GM18519 (cell line): ENCODE data around the gene MTOR.

Experiments used
- ATAC-seq: cut with Tn5 transposase; IDR thresholded peaks from one replicate; pipeline ENCODE4 v1.9.1; 2021; ENCODE audit warnings: mild to moderate bottlenecking, moderate library complexity; ENCODE audit not compliant: unreplicated experiment, low FRiP score

Gene MTOR

DNA sequence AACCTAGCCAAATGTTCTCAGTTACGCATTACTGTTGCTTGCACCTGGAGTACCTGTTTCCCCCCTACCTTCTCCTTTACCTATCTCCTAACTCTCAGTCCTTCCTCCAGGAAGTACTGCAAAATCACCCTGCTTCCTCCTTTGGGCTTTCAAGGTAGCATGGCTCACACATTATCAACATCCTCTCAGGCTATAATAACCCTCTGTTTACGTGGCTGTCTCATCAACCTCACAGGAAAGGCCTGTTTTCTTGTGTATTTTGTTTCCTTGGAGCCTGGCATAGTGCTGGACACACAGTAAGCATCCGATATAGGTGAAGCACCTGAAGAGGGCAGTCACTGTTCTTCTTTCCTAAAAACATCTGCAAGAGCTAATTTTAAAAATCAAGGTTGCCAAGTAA, 105.9 kb downstream of the MTOR start:
- no peak for ATAC-seq

DNA sequence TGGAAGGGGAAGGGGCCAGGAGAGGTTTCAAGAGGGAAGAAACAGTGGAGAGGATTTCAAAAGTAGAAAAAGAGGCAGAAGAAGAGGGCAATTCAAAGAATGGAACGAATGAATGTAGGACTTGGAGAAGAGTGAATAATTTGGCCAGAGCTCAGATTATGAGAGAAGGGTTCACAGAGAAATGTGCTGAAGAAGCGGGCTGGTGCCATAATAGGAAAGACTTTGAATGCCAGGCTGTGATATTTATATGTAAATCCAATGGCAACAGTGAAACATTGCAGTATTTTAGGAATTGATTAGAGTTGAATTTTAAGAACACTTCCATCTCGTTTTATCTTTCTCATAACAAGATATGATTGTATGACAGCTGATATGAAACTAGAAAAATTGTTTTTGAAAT, 109.2 kb downstream of the MTOR start:
- no peak for ATAC-seq

DNA sequence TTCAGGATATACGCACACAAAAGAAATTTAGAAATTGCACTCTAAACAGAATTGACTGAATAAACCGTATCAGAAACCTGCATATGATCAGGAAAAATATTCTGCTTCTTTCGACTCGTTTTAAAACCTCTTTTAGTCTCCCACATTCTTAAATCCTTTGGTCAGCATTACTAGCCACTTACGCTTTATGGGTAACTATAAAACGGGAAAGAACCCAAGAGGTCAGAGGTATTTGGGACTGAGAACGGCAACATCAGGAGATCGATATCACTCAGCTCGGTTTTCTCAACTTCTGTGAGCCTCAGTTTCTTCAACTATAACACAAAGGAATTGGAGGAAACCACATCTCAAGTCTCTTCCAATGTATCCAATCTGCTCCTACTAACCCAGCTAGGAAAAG, 109.6 kb downstream of the MTOR start:
- no peak for ATAC-seq

DNA sequence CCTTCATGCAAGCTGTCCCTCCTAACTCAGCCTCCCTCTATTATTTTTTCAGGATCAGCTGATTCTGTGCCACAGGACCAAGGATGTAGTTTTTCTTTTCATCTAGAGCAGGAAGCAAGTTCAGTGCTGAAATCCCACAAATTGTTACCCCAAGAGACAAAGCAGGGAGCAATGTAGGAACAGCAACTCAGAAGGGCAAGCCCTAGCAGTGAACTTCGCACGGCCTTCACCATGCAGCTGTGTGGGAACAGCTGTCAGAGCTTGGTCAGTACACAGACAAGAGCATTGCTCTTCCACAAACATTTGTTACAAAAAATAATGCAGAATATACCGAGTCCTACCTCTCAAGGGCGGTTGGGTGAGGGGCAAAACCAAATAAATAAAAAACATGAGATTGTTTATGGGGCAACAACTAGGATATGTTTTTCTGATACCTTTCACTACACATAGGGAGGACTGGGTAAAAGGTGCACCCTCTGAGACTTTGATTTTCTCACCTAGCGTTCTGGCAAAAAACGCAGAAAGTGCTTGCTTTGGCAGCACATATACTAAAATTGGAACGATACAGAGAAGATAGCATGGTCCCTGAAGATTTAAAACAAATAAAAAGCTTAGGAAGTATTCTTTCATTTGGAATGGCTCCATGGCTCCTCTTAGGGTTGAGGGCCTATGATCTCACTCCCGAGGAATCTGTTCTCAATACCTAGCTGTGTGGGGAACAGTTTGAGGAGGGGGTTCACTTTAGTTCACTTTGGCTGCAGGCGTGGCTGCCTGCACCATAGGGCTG, 110.3 kb downstream of the MTOR start:
- no peak for ATAC-seq

DNA sequence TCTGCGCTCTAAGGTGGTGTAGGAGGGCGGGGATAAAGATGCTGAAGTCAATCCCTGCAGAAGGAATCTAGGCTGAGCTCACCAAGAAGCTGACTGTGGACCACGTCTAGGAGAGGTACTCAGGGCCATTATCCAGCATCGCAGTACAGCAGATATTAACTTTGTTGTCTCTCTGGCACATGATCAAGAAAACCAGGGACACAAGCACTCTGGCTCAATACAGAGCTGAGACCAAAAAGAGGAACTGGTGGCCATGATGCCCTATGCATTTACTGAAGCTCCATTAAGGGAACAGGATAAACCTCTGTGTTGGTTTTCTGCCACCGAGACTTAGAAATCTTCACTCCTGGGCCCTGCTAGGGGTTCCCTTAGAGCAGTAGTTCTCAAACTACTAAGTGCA, 111.2 kb downstream of the MTOR start:
- no peak for ATAC-seq

DNA sequence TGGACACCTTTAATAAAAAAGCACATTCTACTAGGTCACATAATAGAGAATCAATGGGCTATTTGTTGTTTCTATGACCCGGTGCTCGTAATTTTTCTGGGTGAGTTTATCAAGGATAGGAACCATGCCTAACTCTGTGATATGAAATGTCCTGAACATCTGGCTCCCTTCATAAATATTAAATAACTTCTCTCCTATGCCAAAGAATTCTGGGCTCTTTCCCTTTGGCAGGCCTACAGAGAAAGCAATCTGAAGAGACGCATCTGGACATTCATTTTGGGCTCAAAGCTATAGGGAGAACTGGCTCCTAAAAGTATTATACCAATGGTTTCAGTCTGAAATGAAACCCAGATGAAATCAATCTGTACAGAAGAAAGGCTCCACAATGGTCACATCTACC, 112.0 kb downstream of the MTOR start:
- ATAC-seq = no peak

DNA sequence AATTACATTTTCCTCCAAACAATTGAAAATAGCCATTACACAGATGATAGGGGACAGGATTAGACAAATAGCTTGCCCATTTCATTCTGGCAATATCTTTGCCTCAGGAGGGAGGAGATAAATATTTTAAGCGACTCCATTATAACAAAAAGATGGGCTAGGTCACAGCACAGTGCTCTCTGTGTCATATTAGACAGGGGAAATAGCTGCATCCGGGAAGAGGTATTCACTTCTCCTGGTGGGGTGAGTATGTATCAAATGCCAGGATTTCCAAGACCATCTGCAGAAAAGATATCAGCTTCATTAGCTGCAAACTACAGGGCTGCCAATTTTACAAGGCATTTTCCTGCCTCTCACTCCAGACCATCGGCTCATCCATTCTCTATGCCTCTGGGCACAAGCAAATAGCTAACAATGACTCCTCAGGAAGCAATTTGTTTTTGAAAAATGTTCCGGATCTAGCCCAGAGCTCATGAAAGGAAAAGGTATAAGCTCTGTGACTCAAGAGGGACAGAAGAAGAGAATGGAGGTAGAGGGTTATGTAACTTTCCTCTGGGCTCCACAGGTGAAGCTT, 115.1 kb downstream of the MTOR start:
- ATAC-seq = no peak

DNA sequence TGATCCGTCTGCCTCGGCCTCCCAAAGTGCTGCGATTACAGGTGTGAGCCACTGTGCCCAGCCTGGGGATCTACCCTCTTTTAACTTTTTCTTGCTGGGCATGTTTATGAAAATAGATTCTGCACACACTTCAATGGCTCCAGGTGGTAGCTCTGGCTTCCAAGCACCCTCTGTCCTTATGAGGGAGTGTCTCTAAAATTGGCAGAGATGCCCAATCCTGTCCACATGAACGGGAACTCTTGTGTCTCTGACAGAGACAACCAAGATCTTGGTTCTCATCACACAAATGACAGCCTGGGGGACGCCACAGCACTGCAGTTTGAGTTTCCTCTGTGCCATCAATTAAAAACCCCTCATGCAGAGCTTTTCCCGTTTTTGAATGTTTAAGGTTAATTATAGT, 116.6 kb downstream of the MTOR start:
- no peak for ATAC-seq

DNA sequence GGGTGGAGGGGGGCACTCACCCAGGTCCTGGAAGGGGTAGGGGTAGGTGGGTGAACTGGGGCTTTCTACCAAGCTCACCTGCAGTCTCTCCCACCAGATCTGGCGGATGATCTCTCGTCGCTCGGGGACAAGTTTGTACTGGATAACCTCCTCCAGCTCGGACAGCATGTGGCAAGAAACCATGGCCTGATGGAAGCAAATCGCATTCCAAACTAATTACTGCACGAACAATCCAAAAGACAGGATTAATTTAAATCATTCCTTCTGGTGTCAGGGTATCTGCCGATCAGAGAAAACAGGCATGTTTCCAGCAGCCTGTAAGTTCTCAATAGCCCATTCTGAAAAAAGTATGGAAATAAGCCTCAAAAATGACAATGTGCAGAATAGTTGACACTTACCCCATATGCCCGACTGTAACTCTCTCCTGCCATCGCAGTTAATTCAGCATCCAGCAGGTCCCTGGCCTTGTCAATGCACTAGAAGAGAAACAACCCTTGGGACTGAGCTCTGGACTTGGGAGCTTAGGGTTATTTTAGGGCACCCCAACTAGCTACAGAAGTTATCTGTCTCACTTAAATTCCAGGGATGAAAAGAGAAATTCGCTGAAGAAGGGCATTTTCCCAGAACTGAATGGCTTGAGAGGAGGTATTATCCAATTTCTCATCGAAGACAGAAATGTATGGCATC, 117.6 kb downstream of the MTOR start:
- ATAC-seq = no peak

DNA sequence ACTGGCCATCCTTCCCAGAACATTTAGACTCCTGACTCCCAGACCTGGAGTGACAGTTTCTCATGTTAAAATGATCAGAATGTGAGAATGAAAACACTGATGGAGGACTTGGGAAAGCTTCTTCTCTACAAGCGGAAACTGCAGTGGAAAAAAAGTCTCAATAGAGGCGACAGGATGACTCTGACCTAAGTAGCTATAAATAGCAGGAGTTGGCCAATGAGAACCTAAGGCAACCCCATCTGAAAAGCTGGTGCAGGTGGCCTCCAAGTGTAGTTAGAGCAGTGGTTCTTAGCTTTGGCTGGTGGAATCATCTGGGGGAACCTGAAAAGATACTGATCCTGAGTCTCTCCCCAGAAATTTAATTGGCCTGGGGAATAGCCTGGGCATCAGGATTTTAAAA, 118.4 kb downstream of the MTOR start:
- no peak for ATAC-seq

DNA sequence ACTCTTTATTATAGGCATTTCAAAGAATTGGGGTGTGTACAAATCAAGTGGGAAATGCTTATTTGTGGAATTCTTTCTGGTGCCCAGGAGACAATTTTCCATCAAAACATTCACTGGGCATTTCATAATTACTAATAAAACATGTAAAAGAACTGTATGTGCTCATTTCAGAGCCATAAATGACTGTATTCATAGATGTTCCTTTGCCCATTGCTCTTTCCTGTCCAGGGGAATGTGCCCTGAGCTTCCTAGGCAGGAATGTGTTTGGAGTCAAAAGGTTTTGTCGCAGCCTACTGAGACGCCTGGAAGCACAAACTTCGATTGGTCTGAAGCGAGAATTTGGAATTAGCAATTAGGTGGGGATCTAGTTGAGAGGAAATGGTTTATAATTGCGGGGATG, 119.0 kb downstream of the MTOR start:
- ATAC-seq = no peak

DNA sequence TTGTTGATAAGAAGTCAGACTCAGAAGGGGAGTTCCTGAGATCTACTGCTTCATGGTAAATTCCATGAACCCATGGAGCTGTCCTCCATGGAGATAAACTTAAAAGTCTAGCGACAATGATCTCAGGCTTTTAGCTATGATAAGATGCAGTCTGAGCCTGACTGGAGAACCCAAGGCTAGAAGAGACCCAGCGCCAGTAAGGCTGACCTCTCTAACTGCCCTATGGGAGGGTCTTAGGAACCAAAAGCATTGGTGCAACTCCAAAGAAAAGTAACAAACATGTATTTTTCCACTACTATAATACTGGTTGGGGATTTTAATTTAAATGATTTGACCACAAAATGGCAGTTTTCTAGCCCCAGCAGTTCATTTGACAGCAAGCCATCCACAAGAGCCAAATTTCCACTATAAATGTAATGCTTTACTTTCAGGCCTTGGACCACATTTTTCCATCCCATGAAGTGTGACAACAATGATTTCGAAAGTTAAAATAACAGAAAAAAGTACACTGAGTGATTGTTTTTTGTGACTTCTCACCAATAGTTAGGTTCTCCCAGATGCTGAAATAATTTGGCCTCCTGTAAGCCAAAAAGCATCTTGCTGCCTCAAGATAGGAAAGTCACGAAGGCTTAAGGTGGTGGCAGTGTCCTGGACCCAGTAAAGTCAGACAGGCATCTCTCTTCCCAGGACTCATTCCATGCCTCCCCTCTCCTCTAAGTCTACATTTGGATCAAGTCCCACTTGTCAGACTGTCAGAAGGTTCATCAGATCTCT, 119.5 kb downstream of the MTOR start:
- ATAC-seq = no peak

DNA sequence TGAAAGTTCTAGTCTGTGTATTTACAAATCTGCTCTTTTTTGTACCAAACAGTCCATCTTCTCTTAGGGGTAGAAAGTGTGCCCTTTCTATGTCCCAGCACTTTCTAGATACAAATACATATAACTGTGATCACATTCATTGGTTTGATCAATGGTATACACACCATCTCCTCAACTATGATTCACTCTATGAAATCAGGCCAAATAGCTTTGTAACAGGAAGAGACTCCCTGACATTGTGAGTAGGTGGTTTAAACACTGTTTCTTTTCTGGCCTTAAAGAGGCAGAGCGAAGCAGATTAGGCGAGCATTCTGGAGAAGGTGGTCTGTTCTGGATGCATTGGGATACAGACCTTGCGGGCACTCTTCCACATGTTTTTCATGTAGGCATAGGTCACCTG, 123.4 kb downstream of the MTOR start:
- ATAC-seq = no peak

DNA sequence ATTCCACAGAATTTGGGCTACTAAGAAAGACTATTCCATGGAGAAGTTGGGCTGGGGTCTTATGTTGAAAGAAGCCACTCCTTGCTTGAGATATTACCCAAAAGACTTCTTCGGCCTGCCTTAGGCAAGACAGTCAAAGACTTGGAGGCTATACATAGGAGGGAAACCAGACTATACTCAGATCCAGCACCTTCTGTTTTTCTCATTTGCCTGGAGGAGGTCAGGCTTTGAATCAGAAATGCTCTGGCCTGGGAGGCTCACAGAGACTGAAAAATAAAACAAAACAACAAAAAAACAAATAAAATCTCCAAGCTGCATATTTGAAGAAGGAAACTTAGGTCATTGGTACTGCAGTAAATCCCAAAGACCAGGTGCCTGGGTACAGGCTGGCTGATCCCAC, 124.3 kb downstream of the MTOR start:
- ATAC-seq = no peak

DNA sequence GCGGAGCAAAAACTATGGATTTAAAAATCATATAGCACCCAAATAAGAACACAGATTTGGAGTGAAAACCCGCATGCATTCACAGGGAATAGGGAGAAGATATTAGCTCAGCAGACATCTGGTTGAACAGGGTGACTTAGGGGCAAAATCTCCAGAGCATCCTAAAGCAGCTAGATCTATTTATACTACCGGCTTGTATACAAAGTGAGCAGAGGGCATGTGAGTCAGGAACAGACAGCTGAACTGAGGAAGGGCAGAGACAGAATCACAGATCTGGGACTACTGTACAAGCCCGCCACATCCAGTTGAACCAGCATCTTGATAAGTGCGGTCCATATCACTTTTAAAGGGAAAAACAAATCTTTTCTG, 127.5 kb downstream of the MTOR start:
- no peak for ATAC-seq

DNA sequence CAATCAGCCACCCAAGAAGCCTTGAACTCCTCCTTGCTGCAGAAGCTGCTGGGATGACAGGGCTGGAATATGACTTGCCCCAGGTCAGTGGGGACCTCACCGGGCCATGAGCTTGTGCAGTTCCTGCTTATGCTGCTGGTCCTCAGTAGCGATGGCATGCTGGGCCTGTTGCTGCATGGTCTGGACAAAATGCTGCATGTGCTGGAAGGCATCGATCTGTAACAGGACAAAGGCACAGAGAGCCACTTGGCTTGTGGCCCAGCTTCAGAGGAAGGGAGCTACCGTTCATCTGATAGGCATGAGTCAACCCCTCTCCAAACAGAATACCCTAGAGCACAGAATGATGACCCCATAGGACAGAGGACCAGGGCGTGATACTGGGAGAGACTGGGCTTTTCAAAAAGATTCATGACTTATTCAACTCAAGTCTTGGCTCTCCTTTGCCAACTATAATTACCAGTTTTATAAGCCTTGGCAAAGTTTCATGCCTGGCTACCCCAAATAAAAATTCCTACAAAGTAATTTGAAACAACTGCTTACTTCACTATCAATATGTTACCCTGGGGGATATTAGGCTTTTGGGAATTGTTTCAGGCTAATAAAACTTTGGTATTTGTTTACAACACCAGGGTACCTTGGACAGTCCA, 128.0 kb downstream of the MTOR start:
- no peak for ATAC-seq

DNA sequence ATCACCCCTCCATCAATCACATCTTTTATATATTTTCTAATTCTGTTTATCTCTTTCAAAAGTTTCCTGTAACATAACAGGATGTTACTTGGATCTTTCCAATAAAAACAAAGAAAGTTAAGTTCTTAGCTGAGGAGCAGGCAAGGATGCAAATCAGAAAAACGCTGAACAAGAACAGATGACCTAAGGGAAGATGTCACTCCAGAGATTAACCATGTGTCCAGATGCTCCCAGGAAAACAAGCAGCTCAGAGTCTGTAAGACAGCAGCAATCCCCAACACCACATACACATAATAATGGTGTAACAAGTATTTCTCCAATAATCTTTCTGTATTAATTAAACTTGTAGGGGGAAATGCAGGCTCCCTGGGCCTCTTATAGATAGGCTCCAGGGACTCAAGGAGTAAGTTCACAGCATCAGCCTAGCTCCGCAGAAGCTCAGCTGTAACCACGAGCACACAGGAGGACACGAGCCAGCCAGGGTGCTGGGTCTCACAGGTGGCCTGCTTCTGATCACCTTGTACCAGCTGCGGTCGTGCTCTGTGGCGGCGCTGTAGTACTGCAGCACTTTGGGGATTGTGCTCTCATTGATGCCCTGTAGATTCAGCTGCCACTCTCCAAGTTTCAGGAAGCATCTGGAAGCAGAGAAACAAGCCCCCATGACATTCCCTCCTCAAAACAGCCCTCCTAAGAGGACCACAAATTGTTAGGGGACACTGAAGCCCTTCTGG, 129.6 kb downstream of the MTOR start:
- no peak for ATAC-seq

DNA sequence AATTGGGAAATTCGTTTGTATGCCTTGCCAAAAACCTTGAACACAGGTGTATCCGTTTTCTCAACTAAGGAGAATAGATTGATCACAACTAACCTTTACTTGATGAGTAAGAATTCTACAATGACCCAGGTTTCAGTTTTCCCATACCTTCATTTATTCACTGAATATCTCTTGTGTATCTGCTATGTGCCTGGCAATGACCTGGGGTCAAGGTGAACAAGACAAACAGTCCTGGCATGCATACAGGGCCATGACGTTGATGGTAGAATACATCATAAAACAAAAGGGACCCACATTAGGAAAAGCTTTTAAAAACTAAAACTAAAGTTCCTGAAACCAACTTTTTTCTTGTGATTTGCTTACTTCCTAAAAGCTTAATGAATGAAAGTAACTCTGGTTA, 130.5 kb downstream of the MTOR start:
- ATAC-seq = no peak

DNA sequence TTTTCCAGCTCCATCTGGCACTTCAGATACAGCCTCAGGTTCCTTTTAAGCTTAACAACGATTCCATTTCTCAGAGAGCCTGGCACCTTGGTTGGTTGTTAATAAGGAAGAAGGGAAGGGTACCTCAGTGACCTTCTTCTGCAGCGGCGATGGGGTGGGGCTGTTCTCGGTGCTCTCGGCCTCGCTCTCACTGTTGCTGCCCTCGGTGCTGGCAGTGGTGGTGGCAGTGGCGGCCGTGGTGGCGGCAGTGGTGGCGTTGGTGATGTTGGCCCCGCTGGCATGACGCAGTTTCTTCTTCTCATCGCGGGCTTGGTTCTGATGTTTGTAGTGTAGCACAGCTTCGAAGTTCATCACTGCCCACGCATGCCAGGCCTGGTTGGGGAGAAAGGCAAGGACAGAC, 131.9 kb downstream of the MTOR start:
- ATAC-seq = no peak
